Naive B cell (primary cell): ENCODE data around the gene GPR153. TPM values are rescaled to one million over a fixed set of nuclear protein-coding genes. Genes with fewer than 3 reads are reported as not detected.

Experiments
- ATAC-seq, 2 donors: fragments of 150-1000 bp; cut with Tn5 transposase; 2 replicates each; pipeline ENCODE4 v1.10.0; 2021; ENCODE audit warnings: low read depth in 2 of 2, mild to moderate bottlenecking in 2 of 2, moderate library complexity in 2 of 2
- DNase-seq: peaks from one replicate; pipeline ENCODE4 v3.0.0; 2022
- H3K27ac Mint-ChIP-seq, 6 donors: one replicate each; pipeline ENCODE4 v1.8.0; 2020 to 2022; ENCODE audit warnings: mild to moderate bottlenecking in 6 of 6, mixed read lengths in 6 of 6, moderate library complexity in 5 of 6, inconsistent platforms in 2 of 6
- H3K27me3 Mint-ChIP-seq, 3 donors: one replicate each; pipeline ENCODE4 v1.8.0; 2021 to 2022; ENCODE audit warnings: mixed read lengths in 3 of 3, mild to moderate bottlenecking in 1 of 3
- H3K36me3 Mint-ChIP-seq, 2 donors: one replicate each; pipeline ENCODE4 v1.8.0; 2020 to 2022; ENCODE audit warnings: mixed read lengths in 2 of 2, inconsistent platforms in 1 of 2, mild to moderate bottlenecking in 1 of 2
- H3K4me1 Mint-ChIP-seq, 3 donors: one replicate each; pipeline ENCODE4 v1.8.0; 2020 to 2022; ENCODE audit warnings: mixed read lengths in 3 of 3, inconsistent platforms in 1 of 3, mild to moderate bottlenecking in 1 of 3, moderate library complexity in 1 of 3
- H3K4me3 Mint-ChIP-seq, 8 donors: one replicate each; pipeline ENCODE4 v1.8.0; 2020 to 2022; ENCODE audit warnings: mild to moderate bottlenecking in 8 of 8, mixed read lengths in 8 of 8, moderate library complexity in 8 of 8, inconsistent platforms in 2 of 8
- H3K9me3 Mint-ChIP-seq, 7 donors: one replicate each; pipeline ENCODE4 v1.8.0; 2020 to 2022; ENCODE audit warnings: mixed read lengths in 7 of 7, mild to moderate bottlenecking in 5 of 7, inconsistent platforms in 2 of 7, moderate library complexity in 1 of 7
- polyA plus RNA-seq, 6 donors: library from polyadenylated mRNA; unstranded; fragments of 300-500 nt; fragmentation: Illumina TruSeq; gene quantifications; one replicate each; pipeline ENCODE4 v1.2.3, GENCODE V29; 2021; ENCODE audit warnings: low read depth in 6 of 6

The GPR153 gene
- polyA plus RNA-seq, 6 donors from 2014 or later = not detected

DNA sequence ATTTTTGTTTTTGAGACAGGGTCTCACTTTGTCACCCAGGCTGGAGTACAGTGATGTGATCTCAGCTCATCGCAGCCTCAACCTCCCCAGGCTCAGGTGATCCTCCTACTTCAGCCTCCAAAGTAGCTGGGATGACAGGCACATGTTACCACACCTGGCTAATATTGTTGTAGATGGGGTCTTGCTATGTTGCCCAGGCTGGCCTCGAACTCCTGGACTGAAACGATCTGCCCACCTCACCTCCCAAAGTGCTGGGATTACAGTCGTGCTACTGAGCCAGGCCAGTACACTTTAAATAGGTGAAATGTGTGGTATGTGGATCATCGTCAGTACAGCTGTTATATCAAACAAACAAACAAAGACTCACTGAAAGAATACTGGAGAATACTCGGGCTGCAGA lies 35.0 kb upstream of the GPR153 start:
- Mint-ChIP-seq H3K9me3 (no peaks in the 10 kb centered on the region), H3K4me3 (no peak overlapping the region), H3K36me3 (no peaks in the 10 kb centered on the region), H3K27ac (no peak overlapping the region), H3K4me1 (no peaks in the 10 kb centered on the region), H3K27me3 (no peaks in the 10 kb centered on the region)
- DNase-seq (no peak), ATAC-seq (no peak)

DNA sequence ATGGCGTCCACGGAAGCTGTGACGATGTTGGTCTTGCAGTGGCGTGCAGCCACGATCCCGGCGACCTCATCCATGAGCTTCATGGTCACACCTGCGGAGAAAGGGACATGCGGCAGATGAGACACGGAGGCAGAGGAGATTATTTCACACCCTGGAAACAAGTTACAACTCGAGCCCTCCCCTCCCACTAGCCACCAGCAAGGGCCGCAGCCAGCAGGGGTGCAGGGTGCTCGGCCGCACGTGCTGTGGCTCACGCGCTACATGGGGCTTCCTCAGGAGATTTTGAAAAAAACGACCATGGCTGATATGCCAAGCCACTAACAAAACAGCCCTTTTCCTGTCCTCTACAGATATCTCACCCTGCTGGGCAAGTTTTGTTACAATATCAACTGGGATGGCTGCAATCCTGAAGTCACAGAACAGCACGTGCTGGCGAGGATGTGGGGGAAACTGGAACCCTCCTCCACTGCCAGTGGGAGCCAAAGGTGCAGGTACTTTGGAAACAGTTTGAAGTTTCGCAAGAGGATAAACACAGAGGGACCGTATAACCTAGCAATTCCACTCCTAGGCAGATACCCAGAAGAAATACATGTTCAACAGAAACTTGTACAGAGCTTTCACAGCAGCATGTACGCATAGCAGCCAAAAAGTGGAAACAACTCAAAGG lies 34.1 kb upstream of the GPR153 start:
- DNase-seq = no peak

GRCh38 chr1:6294080-6294889 lies 33.4 kb upstream of the GPR153 start:
- no peak overlapping the region for H3K4me3 Mint-ChIP-seq
- no peak overlapping the region for H3K27ac Mint-ChIP-seq
- DNase-seq (no peak), ATAC-seq (no peak)
- no peaks in the 10 kb centered on the region for H3K36me3 Mint-ChIP-seq
- H3K4me1 Mint-ChIP-seq = no peaks in the 10 kb centered on the region
- H3K27me3 Mint-ChIP-seq = no peaks in the 10 kb centered on the region
- H3K9me3 Mint-ChIP-seq = no peaks in the 10 kb centered on the region

More for the DNA sequence above, 34.1 kb upstream of the GPR153 start:
- H3K27me3 Mint-ChIP-seq = no peaks in the 10 kb centered on the region
- H3K27ac Mint-ChIP-seq = no peak overlapping the region
- ATAC-seq = no peak
- no peaks in the 10 kb centered on the region for H3K36me3 Mint-ChIP-seq
- no peaks in the 10 kb centered on the region for H3K9me3 Mint-ChIP-seq
- H3K4me3 Mint-ChIP-seq = no peak overlapping the region
- H3K4me1 Mint-ChIP-seq = no peaks in the 10 kb centered on the region

DNA sequence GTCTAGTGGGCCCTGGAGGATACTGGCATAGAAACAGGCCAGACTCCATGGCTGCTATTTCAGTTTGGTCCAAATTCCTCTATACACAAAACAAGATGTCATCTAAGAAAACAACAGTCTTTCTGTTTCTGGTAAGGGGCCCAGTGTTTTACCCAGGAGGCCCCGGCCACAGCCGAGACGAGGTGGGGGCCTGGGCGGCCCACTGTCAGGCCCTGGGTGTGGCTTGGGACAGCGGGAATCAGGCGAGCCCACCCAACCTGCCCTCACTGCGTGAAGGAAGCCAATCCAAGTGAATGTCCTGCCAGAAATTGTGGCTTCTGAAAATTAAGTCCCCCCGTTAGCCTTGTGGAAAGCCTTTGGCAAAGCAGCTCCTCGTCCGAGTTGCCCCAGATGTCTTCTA lies 31.2 kb upstream of the GPR153 start:
- no peak for ATAC-seq
- Mint-ChIP-seq H3K36me3 (no peaks in the 10 kb centered on the region), H3K4me3 (no peak overlapping the region), H3K4me1 (no peaks in the 10 kb centered on the region), H3K9me3 (no peaks in the 10 kb centered on the region), H3K27me3 (no peaks in the 10 kb centered on the region), H3K27ac (no peak overlapping the region)
- no peak for DNase-seq

GRCh38 chr1:6288665-6289064 lies 27.8 kb upstream of the GPR153 start:
- Mint-ChIP-seq H3K27ac (no peak overlapping the region), H3K27me3 (no peaks in the 10 kb centered on the region), H3K36me3 (no peaks in the 10 kb centered on the region), H3K4me3 (no peak overlapping the region), H3K4me1 (no peaks in the 10 kb centered on the region), H3K9me3 (no peaks in the 10 kb centered on the region)
- DNase-seq (no peak), ATAC-seq (no peak)

- Mint-ChIP-seq H3K27ac (no peak overlapping the region), H3K36me3 (no peaks in the 10 kb centered on the region), H3K4me3 (no peak overlapping the region), H3K9me3 (no peaks in the 10 kb centered on the region), H3K27me3 (no peaks in the 10 kb centered on the region), H3K4me1 (no peaks in the 10 kb centered on the region)
- DNase-seq (no peak), ATAC-seq (no peak)
Observed at GRCh38 chr1:6288026-6288425, 27.1 kb upstream of the GPR153 start.

DNA sequence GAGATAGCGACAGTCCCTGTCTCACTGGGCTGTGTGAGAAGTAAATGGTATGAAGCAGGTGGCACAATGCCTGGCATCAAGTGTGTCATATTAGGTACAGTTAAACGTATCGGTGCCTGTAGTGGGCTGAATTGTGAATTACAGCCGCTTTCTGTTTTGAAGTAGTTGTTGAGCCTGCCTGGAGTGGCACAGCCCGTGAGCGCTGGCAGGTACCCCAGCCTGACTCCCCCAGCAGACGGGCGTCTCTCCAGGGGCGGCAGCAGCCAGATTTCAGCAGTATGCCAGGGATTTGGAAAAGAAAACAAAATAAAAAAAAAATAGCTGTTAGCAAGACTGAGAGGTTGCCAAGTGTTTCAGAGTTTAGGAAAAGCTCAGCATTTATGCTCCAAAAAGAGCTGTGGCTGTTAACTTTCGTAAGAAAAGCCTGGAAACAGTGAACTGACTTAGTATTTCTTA lies 26.6 kb upstream of the GPR153 start:
- Mint-ChIP-seq H3K36me3 (no peaks in the 10 kb centered on the region), H3K27ac (no peak overlapping the region), H3K4me1 (no peaks in the 10 kb centered on the region), H3K27me3 (no peaks in the 10 kb centered on the region), H3K4me3 (no peak overlapping the region), H3K9me3 (no peaks in the 10 kb centered on the region)
- ATAC-seq = no peak
- DNase-seq = no peak

DNA sequence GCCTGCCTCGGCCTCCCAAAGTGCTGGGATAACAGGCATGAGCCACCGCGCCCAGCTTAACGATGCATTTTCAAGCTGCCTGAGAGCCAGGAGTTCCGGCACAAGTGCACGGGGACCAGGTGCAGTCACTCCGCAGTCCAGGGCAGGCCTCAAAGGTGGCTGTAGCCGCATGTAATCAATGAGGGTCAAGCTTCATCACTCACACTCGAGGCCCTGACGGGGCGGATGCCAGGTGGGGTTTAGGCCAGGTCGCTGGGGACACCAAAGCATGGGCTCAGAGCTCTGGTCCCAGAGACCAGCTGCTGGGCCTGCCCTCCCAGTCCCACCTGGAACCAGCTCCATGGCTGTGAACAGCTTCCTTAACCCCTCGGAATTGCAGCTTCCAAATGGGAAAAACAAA lies 26.1 kb upstream of the GPR153 start:
- no peak for ATAC-seq
- no peak for DNase-seq
- Mint-ChIP-seq H3K27me3 (no peaks in the 10 kb centered on the region), H3K9me3 (no peaks in the 10 kb centered on the region), H3K4me3 (no peak overlapping the region), H3K36me3 (no peaks in the 10 kb centered on the region), H3K4me1 (no peaks in the 10 kb centered on the region), H3K27ac (no peak overlapping the region)

DNA sequence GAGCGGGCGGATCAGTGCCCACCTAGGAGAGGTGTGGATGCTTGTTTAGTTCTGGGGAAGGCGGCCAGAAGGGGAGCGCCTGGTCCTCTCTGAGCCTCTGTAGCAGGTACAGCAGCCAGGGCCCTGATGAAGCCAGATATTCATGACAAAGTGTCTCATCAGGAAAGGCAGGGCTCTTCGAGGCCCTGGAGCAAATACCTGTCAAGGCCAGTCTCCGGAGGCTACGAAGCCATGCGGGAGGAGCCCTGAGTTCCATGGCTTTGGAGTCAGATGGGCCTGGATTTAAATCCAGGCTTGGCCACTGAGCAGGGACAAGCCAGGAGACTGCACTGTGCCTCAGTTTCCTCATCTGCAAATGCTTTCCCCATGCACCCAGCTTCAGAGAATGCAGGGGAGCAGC lies 25.4 kb upstream of the GPR153 start:
- no peaks in the 10 kb centered on the region for H3K27me3 Mint-ChIP-seq
- no peak for DNase-seq
- no peaks in the 10 kb centered on the region for H3K9me3 Mint-ChIP-seq
- no peak for ATAC-seq
- no peaks in the 10 kb centered on the region for H3K36me3 Mint-ChIP-seq
- no peak overlapping the region for H3K4me3 Mint-ChIP-seq
- no peaks in the 10 kb centered on the region for H3K4me1 Mint-ChIP-seq
- no peak overlapping the region for H3K27ac Mint-ChIP-seq

DNA sequence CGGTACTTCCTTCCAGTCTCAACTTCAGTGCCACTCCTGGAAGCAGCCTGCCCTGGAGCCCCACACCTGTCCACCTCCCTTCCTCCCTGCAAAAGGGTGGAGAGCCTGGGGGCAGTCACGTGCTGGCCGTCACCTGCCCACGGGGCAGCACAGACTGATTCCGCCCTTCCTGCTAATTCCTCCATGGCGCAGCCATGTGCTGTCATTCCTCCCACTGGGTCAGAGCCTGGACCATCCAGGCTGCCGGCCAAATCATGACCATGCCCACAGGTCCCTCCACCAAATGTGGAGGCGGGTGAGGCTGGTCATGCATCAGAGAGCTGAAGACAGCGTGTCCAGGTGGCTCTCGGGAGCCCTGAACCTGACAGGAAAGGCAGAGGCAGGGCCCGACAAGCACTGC lies 24.4 kb upstream of the GPR153 start:
- DNase-seq (no peak), ATAC-seq (no peak)
- H3K4me3 Mint-ChIP-seq = peak overlapping the region in 1 of 8 donors; percentile 71
- H3K27ac Mint-ChIP-seq = no peak overlapping the region
- no peaks in the 10 kb centered on the region for H3K9me3 Mint-ChIP-seq
- H3K36me3 Mint-ChIP-seq = no peaks in the 10 kb centered on the region
- H3K4me1 Mint-ChIP-seq = no peaks in the 10 kb centered on the region
- H3K27me3 Mint-ChIP-seq = no peaks in the 10 kb centered on the region

DNA sequence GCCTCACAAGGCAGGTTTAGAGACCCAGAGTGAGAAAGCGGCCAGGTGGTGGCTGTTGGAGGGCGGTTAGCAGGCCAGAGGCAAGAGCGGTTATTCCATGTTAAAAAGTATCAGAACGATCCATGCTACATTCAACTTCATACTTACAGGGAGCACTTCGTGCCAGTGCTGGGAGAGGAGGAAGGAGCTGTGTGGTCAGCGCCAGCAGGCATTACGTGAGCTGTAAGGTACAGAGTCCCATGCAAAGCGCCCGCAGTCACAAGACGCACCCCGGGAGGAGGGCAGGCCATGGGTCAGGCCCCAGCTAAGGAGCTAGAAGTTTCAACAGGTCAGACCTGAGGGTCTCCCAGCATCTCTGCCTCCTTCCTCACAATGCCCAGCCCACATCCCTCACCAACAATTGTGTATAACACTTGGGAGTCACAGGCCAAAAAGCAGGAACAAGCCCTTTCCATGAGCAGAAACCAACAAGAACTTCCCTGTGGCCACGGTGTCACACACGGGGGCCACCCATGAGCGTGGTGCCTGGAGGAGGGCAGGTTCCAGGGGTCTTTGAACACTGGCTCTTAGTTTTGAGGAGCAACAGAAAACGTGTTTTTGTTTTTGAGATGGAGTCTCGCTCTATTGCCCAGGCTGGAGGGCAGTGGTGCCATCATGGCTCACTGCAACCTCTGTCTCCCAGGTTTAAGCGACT lies 21.8 kb upstream of the GPR153 start:
- H3K27me3 Mint-ChIP-seq = no peaks in the 10 kb centered on the region
- H3K27ac Mint-ChIP-seq = peak overlapping the region in 2 of 6 donors; percentile 54 to 55
- H3K4me1 Mint-ChIP-seq = no peaks in the 10 kb centered on the region
- no peak for DNase-seq
- no peak overlapping the region for H3K4me3 Mint-ChIP-seq
- H3K36me3 Mint-ChIP-seq = no peaks in the 10 kb centered on the region
- H3K9me3 Mint-ChIP-seq = no peaks in the 10 kb centered on the region
- ATAC-seq = no peak

DNA sequence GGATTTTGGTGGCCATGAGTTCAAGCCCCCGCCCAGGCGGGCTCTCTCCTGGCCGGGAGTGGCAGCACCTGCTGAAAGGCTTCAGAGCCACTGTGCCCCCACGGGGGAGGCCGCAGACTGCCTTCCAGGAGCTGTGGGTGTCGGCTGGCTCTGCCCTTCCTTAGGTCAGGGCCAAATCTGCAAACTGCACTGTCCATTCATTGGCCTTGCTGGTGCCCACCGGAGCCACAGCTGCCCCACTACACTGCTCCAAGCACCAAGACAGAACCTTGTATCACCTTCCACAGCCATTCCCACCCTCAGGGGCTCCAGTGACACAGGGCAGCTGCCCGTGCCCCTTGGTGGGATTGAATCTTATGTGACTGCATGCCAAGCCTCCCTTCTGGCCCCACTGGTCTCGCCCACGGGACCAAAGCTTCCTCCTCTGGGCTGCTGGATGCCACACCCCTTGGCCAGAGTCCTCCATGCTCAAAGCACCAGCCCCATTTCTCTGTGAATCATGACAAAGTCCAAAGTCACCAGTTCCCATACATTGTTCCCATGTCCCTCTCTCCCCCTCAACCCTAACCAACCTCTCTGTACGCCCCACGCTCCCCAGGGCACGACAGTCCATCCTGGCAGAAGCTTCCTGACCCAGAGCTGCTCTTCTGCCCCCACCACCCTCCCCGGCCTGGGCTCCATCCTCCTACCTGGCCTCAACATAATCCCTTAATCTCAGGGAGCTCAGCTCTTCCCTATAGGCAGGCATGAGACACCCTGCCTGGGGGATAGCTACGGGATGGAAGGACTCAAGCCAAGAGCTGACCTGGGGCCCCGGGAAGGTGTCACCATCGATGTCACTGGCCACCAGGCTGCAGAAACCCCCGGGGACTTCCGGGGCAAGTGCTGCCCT lies 20.9 kb upstream of the GPR153 start:
- no peaks in the 10 kb centered on the region for H3K4me1 Mint-ChIP-seq
- DNase-seq (no peak), ATAC-seq (no peak)
- H3K9me3 Mint-ChIP-seq = no peaks in the 10 kb centered on the region
- H3K36me3 Mint-ChIP-seq = no peaks in the 10 kb centered on the region
- no peak overlapping the region for H3K4me3 Mint-ChIP-seq
- H3K27ac Mint-ChIP-seq = no peak overlapping the region
- no peaks in the 10 kb centered on the region for H3K27me3 Mint-ChIP-seq

DNA sequence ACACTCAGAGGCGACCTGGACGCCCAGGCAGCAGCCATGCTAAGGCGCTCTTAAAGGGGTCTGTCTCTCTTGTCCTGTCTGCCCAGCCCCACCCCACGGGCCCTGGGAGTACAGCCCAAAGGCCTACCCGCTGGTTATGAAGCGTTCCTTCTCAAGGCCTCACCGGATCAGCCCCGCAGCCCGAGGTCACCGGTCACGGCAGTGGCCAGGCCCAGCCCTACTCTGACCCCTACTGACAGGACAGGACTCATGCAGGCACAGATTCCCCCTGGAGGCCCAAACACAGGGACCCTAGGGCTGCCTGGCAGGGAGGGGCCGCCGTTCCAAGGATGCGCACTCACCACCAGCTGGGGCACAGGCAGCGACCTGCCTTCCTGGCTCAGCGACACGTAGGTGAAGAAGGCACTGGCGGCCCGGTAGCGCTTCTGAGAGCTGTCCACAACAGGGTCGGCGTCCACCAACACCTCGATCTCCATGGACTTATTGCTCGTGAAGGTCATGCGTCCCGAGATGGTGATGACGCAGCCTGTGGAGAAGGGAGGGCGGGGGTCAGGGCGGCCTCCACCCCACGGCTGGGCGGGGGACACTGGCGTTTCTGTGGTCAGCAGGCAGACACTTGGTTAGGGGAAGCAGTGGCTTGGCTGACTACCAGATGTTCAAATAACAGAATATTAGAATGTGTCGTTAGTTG lies 20.0 kb upstream of the GPR153 start:
- no peak overlapping the region for H3K27ac Mint-ChIP-seq
- no peaks in the 10 kb centered on the region for H3K27me3 Mint-ChIP-seq
- no peaks in the 10 kb centered on the region for H3K4me1 Mint-ChIP-seq
- no peaks in the 10 kb centered on the region for H3K9me3 Mint-ChIP-seq
- DNase-seq (no peak), ATAC-seq (no peak)
- H3K4me3 Mint-ChIP-seq = no peak overlapping the region
- H3K36me3 Mint-ChIP-seq = no peaks in the 10 kb centered on the region
